KMS-11 (cell line): ENCODE measurements around the gene ACADSB.

Experiments
- H2AFZ ChIP-seq: fragments of 200-600 bp; sonication (generic); 2 replicates; pipeline ENCODE4 v1.6.1; 2016; ENCODE audit warnings: antibody characterized with exemption, mixed run types, low read depth
- H3K27ac ChIP-seq: fragments of 200-600 bp; sonication (generic); 2 replicates; pipeline ENCODE4 v1.6.1; 2016; ENCODE audit warnings: mild to moderate bottlenecking, mixed run types
- H3K27me3 ChIP-seq: fragments of 200-600 bp; sonication (generic); 2 replicates; pipeline ENCODE4 v1.6.1; 2017; ENCODE audit warnings: mild to moderate bottlenecking, low read depth, mixed run types, moderate library complexity; ENCODE audit not compliant: insufficient read depth
- H3K36me3 ChIP-seq: fragments of 200-600 bp; sonication (generic); 2 replicates; pipeline ENCODE4 v1.6.1; 2017; ENCODE audit warnings: mild to moderate bottlenecking, mixed run types; ENCODE audit not compliant: insufficient read depth
- H3K4me1 ChIP-seq: fragments of 200-600 bp; sonication (generic); 2 replicates; pipeline ENCODE4 v1.6.1; 2016; ENCODE audit warnings: mild to moderate bottlenecking, low read depth, mixed run types; ENCODE audit not compliant: poor library complexity, severe bottlenecking
- H3K4me2 ChIP-seq: fragments of 200-600 bp; sonication (generic); 2 replicates; pipeline ENCODE4 v1.7.0; 2016; ENCODE audit warnings: mild to moderate bottlenecking, mixed run types
- H3K4me3 ChIP-seq: fragments of 200-600 bp; sonication (generic); IDR thresholded peaks from 2 replicates; pipeline ENCODE4 v1.6.1; 2017; ENCODE audit warnings: low read depth, low read length, mixed read lengths; ENCODE audit not compliant: insufficient read depth
- H3K79me2 ChIP-seq: fragments of 200-600 bp; sonication (generic); 2 replicates; pipeline ENCODE4 v1.6.1; 2016; ENCODE audit warnings: low read depth, mixed run types; ENCODE audit not compliant: insufficient read depth
- H3K9ac ChIP-seq: fragments of 200-600 bp; sonication (generic); 2 replicates; pipeline ENCODE4 v1.6.1; 2016; ENCODE audit warnings: mild to moderate bottlenecking, mixed run types
- H4K20me1 ChIP-seq: fragments of 200-600 bp; sonication (generic); 2 replicates; pipeline ENCODE4 v1.6.1; 2016; ENCODE audit warnings: mild to moderate bottlenecking, mixed run types; ENCODE audit not compliant: insufficient read depth
- CTCF ChIP-seq: fragments of 200-600 bp; sonication (generic); conservative IDR thresholded peaks from 2 replicates; pipeline ENCODE4 v1.6.1; 2017; ENCODE audit warnings: low read depth, mild to moderate bottlenecking, antibody characterized with exemption, low read length, moderate library complexity, mixed read lengths

ACADSB gene

GRCh38 chr10:123016228-123016627 is 7.4 kb downstream of the ACADSB start:
- Histone ChIP-seq H3K4me3 (no peak overlapping the region), H3K4me2 (no peak overlapping the region), H2AFZ (no peak overlapping the region), H3K9ac (no peak overlapping the region), H3K27me3 (no peaks in the 10 kb centered on the region), H3K79me2 (no peaks in the 10 kb centered on the region), H3K4me1 (no peaks in the 10 kb centered on the region), H3K36me3 (no peaks in the 10 kb centered on the region), H4K20me1 (no peaks in the 10 kb centered on the region), H3K27ac (no peak overlapping the region)
- no peak for TF ChIP-seq CTCF

GRCh38 chr10:123017421-123018165 is 8.8 kb downstream of the ACADSB start:
- H3K27me3 ChIP-seq = no peaks in the 10 kb centered on the region
- H3K27ac ChIP-seq = no peak overlapping the region
- H4K20me1 ChIP-seq = no peaks in the 10 kb centered on the region
- no peak for TF ChIP-seq CTCF
- no peaks in the 10 kb centered on the region for H3K4me1 ChIP-seq
- no peak overlapping the region for H3K4me2 ChIP-seq
- H3K4me3 ChIP-seq = no peak overlapping the region
- H3K9ac ChIP-seq = no peak overlapping the region
- no peaks in the 10 kb centered on the region for H3K79me2 ChIP-seq
- H2AFZ ChIP-seq = no peak overlapping the region
- no peaks in the 10 kb centered on the region for H3K36me3 ChIP-seq

- no peak for TF ChIP-seq CTCF
- Histone ChIP-seq H3K9ac (no peak overlapping the region), H3K4me2 (no peak overlapping the region), H3K4me1 (no peaks in the 10 kb centered on the region), H3K4me3 (no peak overlapping the region), H2AFZ (no peak overlapping the region), H3K79me2 (no peaks in the 10 kb centered on the region), H3K27me3 (no peaks in the 10 kb centered on the region), H4K20me1 (no peaks in the 10 kb centered on the region), H3K36me3 (no peaks in the 10 kb centered on the region), H3K27ac (no peak overlapping the region)
These were observed 9.7 kb downstream of the ACADSB start for GRCh38 chr10:123018531-123018930.

GRCh38 chr10:123019264-123019663 is 10.5 kb downstream of the ACADSB start:
- H3K27ac ChIP-seq = no peak overlapping the region

More at GRCh38 chr10:123019264-123019663, 10.5 kb downstream of the ACADSB start:
- TF ChIP-seq CTCF = no peak
- Histone ChIP-seq H4K20me1 (no peaks in the 10 kb centered on the region), H3K36me3 (no peaks in the 10 kb centered on the region), H3K79me2 (no peaks in the 10 kb centered on the region), H3K4me3 (no peak overlapping the region), H3K4me2 (no peak overlapping the region), H3K4me1 (no peaks in the 10 kb centered on the region), H3K9ac (no peak overlapping the region), H2AFZ (no peak overlapping the region), H3K27me3 (no peaks in the 10 kb centered on the region)
